A673 (cell line): ENCODE results near the gene RAD9B. TPM values are rescaled to one million over a fixed set of nuclear protein-coding genes. Genes with fewer than 3 reads are reported as not detected.
A peak's percentile ranks its signal among the peaks of the same experiment; 100 is the strongest.

Source experiments
- BruUV-seq: library from RNA; stranded (reverse); fragments of 400-500 nt; replicated peaks from 2 replicates; lab custom pipeline; 2021; lab: Mats Ljungman, UMichigan
- CTCF ChIA-PET: fragments of 300-600 bp; sonication (Branson Sonifier 250); formaldehyde crosslinking; loops from one replicate; lab custom pipeline; 2022; ENCODE audit warnings: antibody characterized with exemption; lab: Charles Lee
- POLR2A ChIA-PET: fragments of 300-600 bp; sonication (Branson Sonifier 250); formaldehyde crosslinking; loops from one replicate; lab custom pipeline; 2022; ENCODE audit warnings: antibody characterized with exemption; ENCODE audit not compliant: low non-redundant PET; lab: Charles Lee
- DNase-seq: peaks from one replicate; pipeline ENCODE4 v3.0.0-alpha.2; 2015; ENCODE audit warnings: low spot score
- H3K27ac ChIP-seq: fragments of 200-600 bp; sonication (generic); 2 replicates; pipeline ENCODE4 v1.5.1; 2016; ENCODE audit warnings: mixed run types, low read depth, mild to moderate bottlenecking, mixed read lengths, antibody characterized with exemption, low read length; ENCODE audit not compliant: poor library complexity, severe bottlenecking
- H3K27me3 ChIP-seq: fragments of 200-600 bp; sonication (generic); replicated peaks from 2 replicates; pipeline ENCODE4 v1.6.1; 2017; ENCODE audit warnings: mixed run types, low read depth, mild to moderate bottlenecking, mixed read lengths, antibody characterized with exemption, low read length; ENCODE audit not compliant: insufficient read depth, poor library complexity
- H3K36me3 ChIP-seq: fragments of 200-600 bp; sonication (generic); 2 replicates; pipeline ENCODE4 v1.6.1; 2016; ENCODE audit warnings: mixed run types, mild to moderate bottlenecking, mixed read lengths, antibody characterized with exemption, low read length; ENCODE audit not compliant: insufficient read depth, poor library complexity, severe bottlenecking
- H3K4me1 ChIP-seq: fragments of 200-600 bp; sonication (generic); 2 replicates; pipeline ENCODE4 v1.6.1; 2017; ENCODE audit warnings: mixed run types, mild to moderate bottlenecking, mixed read lengths, antibody characterized with exemption, low read length; ENCODE audit not compliant: insufficient read depth, poor library complexity, severe bottlenecking
- H3K4me3 ChIP-seq: fragments of 200-600 bp; sonication (generic); 2 replicates; pipeline ENCODE4 v1.5.1; 2016; ENCODE audit warnings: low read depth, mixed run types, mild to moderate bottlenecking, mixed read lengths, low read length; ENCODE audit not compliant: poor library complexity, severe bottlenecking
- H3K9me3 ChIP-seq: fragments of 200-600 bp; sonication (generic); 2 replicates; pipeline ENCODE4 v1.6.1; 2016; ENCODE audit warnings: mixed run types, low read depth, mild to moderate bottlenecking, mixed read lengths, antibody characterized with exemption, low read length; ENCODE audit not compliant: poor library complexity, severe bottlenecking
- CTCF ChIP-seq: fragments of 300-800, 200-600 bp; sonication (generic); conservative IDR thresholded peaks from 2 replicates; pipeline ENCODE4 v1.5.1; 2017; ENCODE audit warnings: low read depth, mild to moderate bottlenecking, antibody characterized with exemption, low read length, moderate library complexity, mixed read lengths
- EZH2 ChIP-seq: fragments of 200-600 bp; sonication (generic); IDR thresholded peaks from 2 replicates; pipeline ENCODE4 v1.6.1; 2017; ENCODE audit warnings: borderline replicate concordance, low read depth, mild to moderate bottlenecking, mixed read lengths, antibody characterized with exemption, low read length; ENCODE audit not compliant: poor library complexity, severe bottlenecking
- intact Hi-C: fragments of 100-400 bp; cut with micrococcal nuclease; formaldehyde crosslinking; loops from one replicate; pipeline ENCODE4 v1.10.0; 2022; ENCODE audit not compliant: unreplicated experiment
- total RNA-seq: library from RNA; stranded (reverse); gene quantifications from 2 replicates; pipeline ENCODE4 v1.2.3, GENCODE V29; 2021

RAD9B gene
- total RNA-seq, 1 experiment from 2014 or later = 0.28 TPM

GRCh38 chr12:110545812-110546211 lies 43.7 kb downstream of the RAD9B start:
- H3K27ac ChIP-seq = peak overlapping the region; percentile 70

GRCh38 chr12:110546339-110546738 lies 44.2 kb downstream of the RAD9B start:
- Histone ChIP-seq H3K4me3 (no peak overlapping the region), H3K36me3 (peaks cover 11% of the 10 kb centered on the region), H3K27ac (peak overlapping the region; percentile 70), H3K4me1 (peaks cover 50% of the 10 kb centered on the region), H3K27me3 (no peaks in the 10 kb centered on the region), H3K9me3 (no peaks in the 10 kb centered on the region)
- POLR2A ChIA-PET = no interaction called here
- BruUV-seq = no TSS peak
- no peak for TF ChIP-seq EZH2
- TF ChIP-seq CTCF = no peak
- intact Hi-C loops = loop anchor here (5.0 kb wide), 1 partner anchor 79 kb away; the partner anchor contains the start of genes FAM216A and GPN3
- peak; percentile 54 for DNase-seq
- CTCF ChIA-PET = no interaction called here

More at GRCh38 chr12:110545812-110546211, 43.7 kb downstream of the RAD9B start:
- CTCF ChIA-PET = no interaction called here
- Histone ChIP-seq H3K27me3 (no peaks in the 10 kb centered on the region), H3K4me1 (peaks cover 50% of the 10 kb centered on the region), H3K4me3 (no peak overlapping the region), H3K9me3 (no peaks in the 10 kb centered on the region), H3K36me3 (peaks cover 6% of the 10 kb centered on the region)
- intact Hi-C loops = loop anchor here (5.0 kb wide), 1 partner anchor 79 kb away; the partner anchor contains the start of genes FAM216A and GPN3
- POLR2A ChIA-PET = no interaction called here
- no TSS peak for BruUV-seq
- no peak for TF ChIP-seq EZH2
- no peak for TF ChIP-seq CTCF
- no peak for DNase-seq

GRCh38 chr12:110547090-110547489 lies 45.0 kb downstream of the RAD9B start:
- Histone ChIP-seq H3K9me3 (no peaks in the 10 kb centered on the region), H3K27me3 (no peaks in the 10 kb centered on the region), H3K4me1 (peaks cover 49% of the 10 kb centered on the region), H3K36me3 (peaks cover 15% of the 10 kb centered on the region), H3K27ac (no peak overlapping the region), H3K4me3 (no peak overlapping the region)
- no peak for DNase-seq
- ChIA-PET CTCF (no interaction called here), POLR2A (no interaction called here)
- no TSS peak for BruUV-seq
- no peak for TF ChIP-seq EZH2
- TF ChIP-seq CTCF = no peak
- intact Hi-C loops = loop anchor here (5.0 kb wide), 1 partner anchor 80 kb away; the partner anchor contains the start of genes FAM216A and GPN3
